Measurements from ENCODE around the gene ZNRF3. TPM values are rescaled to one million over a fixed set of nuclear protein-coding genes. Genes with fewer than 3 reads are reported as not detected.
"Not testable (repeated sequence)": the region's sequence is repeated elsewhere in the genome, so short reads cannot be mapped to it uniquely, and the experiment has no call there.

ZNRF3 gene
- total and polyA plus RNA-seq, 7 donors: 0.23 to 13.6 (median 8.9) TPM

GRCh38 chr22:28857288-28857687 lies 26.1 kb upstream of the ZNRF3 start:
- Histone ChIP-seq H3K27ac (no peak overlapping the region), H3K4me1 (peaks cover 0 to 7% (median 3%) of the 10 kb centered on the region in 4 donors), H3K27me3 (no peaks in the 10 kb centered on the region), H3K4me3 (no peak overlapping the region), H3K36me3 (no peaks in the 10 kb centered on the region), H3K9me3 (no peaks in the 10 kb centered on the region)
- WGBS, 2 donors: 78 to 86% methylated on average over 6 of the region's 6 CpGs
- DNase-seq: no peak
- TF ChIP-seq POLR2AphosphoS5 (IDR thresholded peaks at IDR 0.05): no peak
- no peak for TF ChIP-seq EP300 (IDR thresholded peaks at IDR 0.05)
- no peak for TF ChIP-seq POLR2A (IDR thresholded peaks at IDR 0.05)
- no peak for TF ChIP-seq CTCF (IDR thresholded peaks at IDR 0.05)
- intact Hi-C loops (cut with DNase I): loop anchor here (5.0 kb wide), 1 partner anchor 295 kb away; no protein-coding TSS in a partner anchor

- Histone ChIP-seq H3K27me3 (no peaks in the 10 kb centered on the region), H3K4me3 (no peak overlapping the region), H3K9me3 (no peaks in the 10 kb centered on the region), H3K4me1 (no peaks in the 10 kb centered on the region), H3K36me3 (no peaks in the 10 kb centered on the region), H3K27ac (no peak overlapping the region)
- WGBS, 2 donors: 30 to 73% methylated on average over 8 of the region's 8 CpGs
- intact Hi-C loops (cut with DNase I): no loop called here
- no peak for DNase-seq
- TF ChIP-seq POLR2AphosphoS5 (IDR thresholded peaks at IDR 0.05): no peak
- TF ChIP-seq CTCF (IDR thresholded peaks at IDR 0.05): no peak
- TF ChIP-seq EP300 (IDR thresholded peaks at IDR 0.05): no peak
- TF ChIP-seq POLR2A (IDR thresholded peaks at IDR 0.05): no peak
These were observed 18.3 kb upstream of the ZNRF3 start for GRCh38 chr22:28864878-28865596.

GRCh38 chr22:28867191-28867590 lies 16.2 kb upstream of the ZNRF3 start:
- whole genome bisulfite sequencing, 2 donors: 49 to 71% methylated on average over 3 of the region's 3 CpGs
- TF ChIP-seq CTCF (IDR thresholded peaks at IDR 0.05) (no peak), EP300 (IDR thresholded peaks at IDR 0.05) (no peak), POLR2A (IDR thresholded peaks at IDR 0.05) (no peak), POLR2AphosphoS5 (IDR thresholded peaks at IDR 0.05) (no peak)
- intact Hi-C loops (cut with DNase I): no loop called here
- Histone ChIP-seq H3K4me1 (no peaks in the 10 kb centered on the region), H3K9me3 (no peaks in the 10 kb centered on the region), H3K36me3 (no peaks in the 10 kb centered on the region), H3K27ac (no peak overlapping the region), H3K4me3 (no peak overlapping the region), H3K27me3 (no peaks in the 10 kb centered on the region)
- DNase-seq: no peak

- intact Hi-C loops (cut with DNase I); H3K9me3 ChIP-seq; DNase-seq; H3K27ac ChIP-seq; H3K4me3 ChIP-seq; H3K36me3 ChIP-seq; H3K27me3 ChIP-seq; H3K4me1 ChIP-seq: not testable (repeated sequence)
- 62 to 69% methylated on average over 8 of the region's 8 CpGs for WGBS, 2 donors
These were observed 15.0 kb upstream of the ZNRF3 start for GRCh38 chr22:28868389-28868788.

GRCh38 chr22:28869736-28870135 lies 13.6 kb upstream of the ZNRF3 start:
- no peak overlapping the region for H3K27ac ChIP-seq
- no peak for TF ChIP-seq CTCF (IDR thresholded peaks at IDR 0.05)
- no peak for TF ChIP-seq EP300 (IDR thresholded peaks at IDR 0.05)
- TF ChIP-seq POLR2AphosphoS5 (IDR thresholded peaks at IDR 0.05): no peak
- no peak for TF ChIP-seq POLR2A (IDR thresholded peaks at IDR 0.05)
- H3K4me1 ChIP-seq: no peaks in the 10 kb centered on the region
- H3K36me3 ChIP-seq: no peaks in the 10 kb centered on the region
- H3K27me3 ChIP-seq: no peaks in the 10 kb centered on the region
- H3K4me3 ChIP-seq: no peak overlapping the region
- WGBS, 2 donors: 85 to 93% methylated on average over 2 of the region's 2 CpGs
- intact Hi-C loops (cut with DNase I): no loop called here
- no peaks in the 10 kb centered on the region for H3K9me3 ChIP-seq
- DNase-seq: no peak
